ENCODE data around the gene FRMD1. TPM values are rescaled to one million over a fixed set of nuclear protein-coding genes. Genes with fewer than 3 reads are reported as not detected.

Gene FRMD1
- polyA plus RNA-seq, 3 donors, result not detected

DNA sequence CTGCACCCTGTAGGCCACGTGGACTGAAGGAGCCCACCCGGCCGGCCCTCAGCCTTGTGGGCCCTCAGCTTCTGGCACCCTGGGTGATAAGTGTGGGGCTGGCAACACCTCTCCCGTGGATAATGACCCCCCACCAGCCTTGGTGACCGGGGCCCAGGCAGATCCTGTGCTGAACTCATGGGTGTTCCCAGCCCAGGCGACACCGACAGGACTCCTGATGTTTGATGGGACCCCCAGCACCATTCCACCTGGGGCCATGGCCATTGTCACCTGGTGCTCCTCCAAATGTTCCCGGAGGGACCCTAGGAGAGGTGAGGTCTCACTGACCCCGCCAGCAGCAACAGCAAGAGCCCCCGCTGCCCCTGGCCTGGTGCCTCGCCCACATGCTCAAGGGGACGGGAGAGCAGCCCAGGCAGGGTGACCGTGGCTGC lies 19.4 kb upstream of the FRMD1 start:
- Histone ChIP-seq H2AFZ (ENCODE audit: insufficient read depth, low read depth, low read length, poor library complexity, severe bottlenecking) (no peak overlapping the region), H3K27me3 (ENCODE audit: control insufficient read depth in 2 of 2, insufficient read depth in 2 of 2, low read length in 2 of 2) (peaks cover 12 to 28% of the 10 kb centered on the region in 2 donors), H3K79me2 (ENCODE audit: insufficient read depth, low read length) (no peaks in the 10 kb centered on the region), H3K4me3 (replicated peaks in 1 of 3; ENCODE audit: low read depth in 2 of 3, low read length in 3 of 3) (no peak overlapping the region), H3K4me1 (ENCODE audit: control insufficient read depth in 1 of 2, insufficient read depth in 2 of 2, low read length in 2 of 2) (no peaks in the 10 kb centered on the region), H3K27ac (ENCODE audit: low read depth in 1 of 2, low read length in 2 of 2) (no peak overlapping the region), H3K9me3 (replicated peaks in 1 of 2; ENCODE audit: control insufficient read depth in 1 of 2, insufficient read depth in 1 of 2, low read length in 2 of 2) (no peaks in the 10 kb centered on the region), H4K20me1 (ENCODE audit: insufficient read depth, low read length) (no peaks in the 10 kb centered on the region), H3K36me3 (replicated peaks in 1 of 2; ENCODE audit: control insufficient read depth in 1 of 2, insufficient read depth in 2 of 2, low read length in 2 of 2) (no peaks in the 10 kb centered on the region), H3K9ac (ENCODE audit: insufficient read depth, low read length, poor library complexity, severe bottlenecking) (no peak overlapping the region), H3K4me2 (replicated peaks; ENCODE audit: extremely low read depth, low read length, poor library complexity, severe bottlenecking) (no peak overlapping the region)
- peaks cover 0 to 2% (median 0%) of the 10 kb centered on the region in 7 donors for H3K9me3 Mint-ChIP-seq
- WGBS (ENCODE audit: insufficient coverage), result 90% methylated on average over 10 of the region's 13 CpGs
- no peak overlapping the region for H3K4me3 Mint-ChIP-seq
- TF ChIP-seq, protein P1, sequence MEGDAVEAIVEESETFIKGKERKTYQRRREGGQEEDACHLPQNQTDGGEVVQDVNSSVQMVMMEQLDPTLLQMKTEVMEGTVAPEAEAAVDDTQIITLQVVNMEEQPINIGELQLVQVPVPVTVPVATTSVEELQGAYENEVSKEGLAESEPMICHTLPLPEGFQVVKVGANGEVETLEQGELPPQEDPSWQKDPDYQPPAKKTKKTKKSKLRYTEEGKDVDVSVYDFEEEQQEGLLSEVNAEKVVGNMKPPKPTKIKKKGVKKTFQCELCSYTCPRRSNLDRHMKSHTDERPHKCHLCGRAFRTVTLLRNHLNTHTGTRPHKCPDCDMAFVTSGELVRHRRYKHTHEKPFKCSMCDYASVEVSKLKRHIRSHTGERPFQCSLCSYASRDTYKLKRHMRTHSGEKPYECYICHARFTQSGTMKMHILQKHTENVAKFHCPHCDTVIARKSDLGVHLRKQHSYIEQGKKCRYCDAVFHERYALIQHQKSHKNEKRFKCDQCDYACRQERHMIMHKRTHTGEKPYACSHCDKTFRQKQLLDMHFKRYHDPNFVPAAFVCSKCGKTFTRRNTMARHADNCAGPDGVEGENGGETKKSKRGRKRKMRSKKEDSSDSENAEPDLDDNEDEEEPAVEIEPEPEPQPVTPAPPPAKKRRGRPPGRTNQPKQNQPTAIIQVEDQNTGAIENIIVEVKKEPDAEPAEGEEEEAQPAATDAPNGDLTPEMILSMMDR (IDR thresholded peaks at IDR 0.05), result no peak
- no peak for DNase-seq
- H3K4me1 Mint-ChIP-seq, result no peaks in the 10 kb centered on the region
- peaks cover 26 to 36% (median 29%) of the 10 kb centered on the region in 3 donors for H3K27me3 Mint-ChIP-seq (ENCODE audit: low read depth in 3 of 3)
- no peaks in the 10 kb centered on the region for H3K36me3 Mint-ChIP-seq
- intact Hi-C loops (cut with micrococcal nuclease), result no loop called here
- H3K27ac Mint-ChIP-seq, result no peak overlapping the region

DNA sequence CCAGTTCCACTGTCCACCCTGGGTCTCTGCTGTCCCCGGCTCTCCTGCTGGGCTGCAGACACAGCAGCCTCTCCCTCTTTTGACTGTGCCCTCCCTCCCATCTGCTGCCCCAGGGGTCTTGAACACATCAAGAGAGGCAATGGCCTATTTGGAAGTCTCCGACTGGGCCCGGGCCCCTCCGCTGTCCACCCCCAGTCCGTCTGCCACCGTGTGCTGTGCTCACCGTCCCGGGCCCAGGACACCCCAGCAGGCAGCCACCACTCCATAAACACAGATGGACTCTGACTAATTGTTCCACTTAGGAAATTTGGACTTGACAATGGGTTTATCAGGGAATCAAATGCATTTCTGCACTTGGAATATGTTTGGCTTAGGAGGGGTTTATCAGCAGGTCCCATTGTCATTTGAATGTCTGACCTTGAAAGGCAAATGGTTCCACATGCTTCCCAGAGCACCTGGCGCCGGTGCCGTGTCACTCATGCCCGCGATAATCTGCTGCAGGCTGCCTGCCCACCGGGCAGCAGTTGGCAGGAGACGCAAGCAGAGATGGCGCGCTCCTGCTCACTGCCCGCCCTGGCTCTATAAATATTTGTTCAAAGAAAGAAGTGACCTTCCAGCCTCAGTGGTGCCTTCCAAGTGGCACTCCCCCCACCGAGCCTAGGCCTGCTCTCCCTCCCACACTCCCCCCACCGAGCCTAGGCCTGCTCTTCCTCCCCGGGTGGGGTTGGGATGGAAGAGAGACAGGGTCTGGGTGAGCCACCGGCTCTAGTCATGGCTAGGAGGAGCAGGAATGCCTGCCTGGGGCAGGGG lies 18.8 kb upstream of the FRMD1 start:
- H3K36me3 Mint-ChIP-seq, result no peaks in the 10 kb centered on the region
- intact Hi-C loops (cut with micrococcal nuclease), result no loop called here
- H3K4me1 Mint-ChIP-seq, result no peaks in the 10 kb centered on the region
- Histone ChIP-seq H3K9ac (ENCODE audit: insufficient read depth, low read length, poor library complexity, severe bottlenecking) (no peak overlapping the region), H3K9me3 (replicated peaks in 1 of 2; ENCODE audit: control insufficient read depth in 1 of 2, insufficient read depth in 1 of 2, low read length in 2 of 2) (no peaks in the 10 kb centered on the region), H2AFZ (ENCODE audit: insufficient read depth, low read depth, low read length, poor library complexity, severe bottlenecking) (no peak overlapping the region), H4K20me1 (ENCODE audit: insufficient read depth, low read length) (no peaks in the 10 kb centered on the region), H3K79me2 (ENCODE audit: insufficient read depth, low read length) (no peaks in the 10 kb centered on the region), H3K27ac (ENCODE audit: low read depth in 1 of 2, low read length in 2 of 2) (no peak overlapping the region), H3K4me2 (replicated peaks; ENCODE audit: extremely low read depth, low read length, poor library complexity, severe bottlenecking) (no peak overlapping the region), H3K36me3 (replicated peaks in 1 of 2; ENCODE audit: control insufficient read depth in 1 of 2, insufficient read depth in 2 of 2, low read length in 2 of 2) (no peaks in the 10 kb centered on the region), H3K4me3 (replicated peaks in 1 of 3; ENCODE audit: low read depth in 2 of 3, low read length in 3 of 3) (no peak overlapping the region), H3K27me3 (ENCODE audit: control insufficient read depth in 2 of 2, insufficient read depth in 2 of 2, low read length in 2 of 2) (peaks cover 9 to 22% of the 10 kb centered on the region in 2 donors), H3K4me1 (ENCODE audit: control insufficient read depth in 1 of 2, insufficient read depth in 2 of 2, low read length in 2 of 2) (no peaks in the 10 kb centered on the region)
- WGBS (ENCODE audit: insufficient coverage), result 95% methylated on average over 18 of the region's 22 CpGs
- DNase-seq, result no peak
- peaks cover 0 to 2% (median under 1%) of the 10 kb centered on the region in 7 donors for H3K9me3 Mint-ChIP-seq
- TF ChIP-seq, protein P1 (IDR thresholded peaks at IDR 0.05), result no peak
- H3K4me3 Mint-ChIP-seq, result no peak overlapping the region
- peaks cover 21 to 30% (median 24%) of the 10 kb centered on the region in 3 donors for H3K27me3 Mint-ChIP-seq (ENCODE audit: low read depth in 3 of 3)
- no peak overlapping the region for H3K27ac Mint-ChIP-seq

Measured in CD14-positive monocyte (primary cell).